ENCODE data around the gene GMDS. TPM values are rescaled to one million over a fixed set of nuclear protein-coding genes. Genes with fewer than 3 reads are reported as not detected.
A peak's percentile ranks its signal among the peaks of the same experiment; 100 is the strongest.

The GMDS gene
- total and polyA plus RNA-seq, 2 of the 13 experiments (the other 11 are each of a cell fraction or from before 2014, with no cell fraction given) = 64.4 to 112 TPM

DNA sequence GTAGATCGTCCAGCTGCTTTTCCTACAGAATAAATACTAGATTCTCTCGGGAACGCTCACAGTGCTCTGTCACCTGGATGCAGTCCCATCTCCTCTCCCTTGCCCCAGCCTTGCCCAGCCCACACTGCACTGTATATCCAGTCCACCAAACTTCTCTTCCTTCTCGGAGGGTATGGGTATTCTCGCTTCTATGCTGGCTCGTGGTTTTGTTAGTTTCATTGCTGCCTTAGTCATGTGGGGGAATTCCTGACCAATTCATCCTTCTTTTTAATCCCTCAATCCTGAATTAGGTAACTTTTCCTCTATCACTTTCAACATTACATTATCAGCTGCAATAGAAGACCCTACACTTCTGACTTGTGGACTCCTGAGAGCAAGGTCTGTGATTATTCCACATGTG lies 252.4 kb downstream of the GMDS start:
- DNase-seq (ENCODE audit: low spot score) (no peak), FAIRE-seq (no peak), ATAC-seq (no peak)
- H3K27me3 ChIP-seq (ENCODE audit: control insufficient read depth in 1 of 2, insufficient read depth in 2 of 2, low read length in 2 of 2) = no peaks in the 10 kb centered on the region
- H2AFZ ChIP-seq (ENCODE audit: low read length) = no peak overlapping the region
- H3K4me3 ChIP-seq (replicated peaks in 1 of 3; ENCODE audit: insufficient read depth in 1 of 3, low read depth in 2 of 3, low read length in 3 of 3) = no peak overlapping the region
- peaks cover 0 to 10% of the 10 kb centered on the region in 2 experiments; a peak in 1 of 5 replicates for H3K36me3 ChIP-seq (replicated peaks in 1 of 2; ENCODE audit: control insufficient read depth in 1 of 2, insufficient read depth in 2 of 2, low read length in 2 of 2)
- no peak overlapping the region for H3K27ac ChIP-seq (ENCODE audit: extremely low read length, insufficient read depth, low read length)
- TF ChIP-seq, protein P1, sequence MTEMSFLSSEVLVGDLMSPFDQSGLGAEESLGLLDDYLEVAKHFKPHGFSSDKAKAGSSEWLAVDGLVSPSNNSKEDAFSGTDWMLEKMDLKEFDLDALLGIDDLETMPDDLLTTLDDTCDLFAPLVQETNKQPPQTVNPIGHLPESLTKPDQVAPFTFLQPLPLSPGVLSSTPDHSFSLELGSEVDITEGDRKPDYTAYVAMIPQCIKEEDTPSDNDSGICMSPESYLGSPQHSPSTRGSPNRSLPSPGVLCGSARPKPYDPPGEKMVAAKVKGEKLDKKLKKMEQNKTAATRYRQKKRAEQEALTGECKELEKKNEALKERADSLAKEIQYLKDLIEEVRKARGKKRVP (CRISPR knock-in tag; IDR thresholded peaks at IDR 0.05) = no peak
- peak; percentile 69 for TF ChIP-seq RBM22 (optimal IDR thresholded peaks at IDR 0.05; ENCODE audit: low read length)
- TF ChIP-seq ZNF441 (CRISPR knock-in tag; IDR thresholded peaks at IDR 0.05; ENCODE audit: borderline replicate concordance) = no peak
- 98% methylated on average over 6 of the region's 6 CpGs for WGBS (ENCODE audit: low lambda C conversion rate)
- H3K79me2 ChIP-seq (ENCODE audit: insufficient read depth, low read length) = no peaks in the 10 kb centered on the region
- H4K20me1 ChIP-seq (ENCODE audit: insufficient read depth, low read length) = peaks cover 4% of the 10 kb centered on the region; the same call in 1 of the 2 replicates
- H3K9ac ChIP-seq (ENCODE audit: insufficient read depth, low read depth, low read length) = no peak overlapping the region
- no TSS peak for BruUV-seq (replicated peaks)
- no peaks in the 10 kb centered on the region for H3K9me3 ChIP-seq (ENCODE audit: low read length)
- H3K4me1 ChIP-seq (ENCODE audit: insufficient read depth, low read length) = peaks cover 12% of the 10 kb centered on the region
- ChIA-PET POLR2A (no interaction called here), CTCF (ENCODE audit: low intra/inter-chr PET ratio, low total read pairs) (no interaction called here)
- in situ Hi-C loops (cut with HindIII; ENCODE audit: extremely low pct_ligation_motif_present, low pct_unique_long_range_greater_than_20kb) (no loop called here), intact Hi-C loops (cut with micrococcal nuclease; ENCODE audit: unreplicated experiment) (no loop called here)
- no peak overlapping the region for H3K4me2 ChIP-seq (ENCODE audit: low read depth, low read length)

DNA sequence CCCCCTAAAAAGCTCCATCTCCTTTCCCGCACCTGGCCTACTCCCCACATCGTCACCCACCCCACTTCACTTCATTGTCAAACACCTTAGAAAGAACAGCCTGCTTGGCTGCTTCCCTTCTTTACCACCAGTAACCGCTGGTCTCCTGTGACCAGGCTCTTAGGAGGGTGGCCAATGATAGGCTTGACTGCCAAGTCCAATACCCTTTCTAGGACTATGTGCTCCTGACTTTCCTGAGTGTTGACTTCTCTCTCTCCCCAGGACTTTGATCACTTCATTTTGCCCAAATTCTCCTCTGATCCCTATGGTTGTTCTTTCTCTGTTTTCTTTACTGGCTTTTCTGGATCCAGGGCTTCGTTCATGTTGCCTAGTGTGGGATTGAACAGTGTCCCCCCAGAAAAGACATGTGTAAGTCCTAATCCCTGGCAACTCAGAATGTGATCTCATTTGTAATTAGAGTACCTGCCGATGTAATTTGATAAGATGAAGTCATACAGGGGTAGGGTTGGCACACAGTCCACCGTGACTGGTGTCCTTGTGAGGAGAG lies 254.0 kb downstream of the GMDS start:
- no peak overlapping the region for H2AFZ ChIP-seq (ENCODE audit: low read length)
- no peaks in the 10 kb centered on the region for H3K79me2 ChIP-seq (ENCODE audit: insufficient read depth, low read length)
- WGBS (ENCODE audit: low lambda C conversion rate) = 96% methylated on average over 6 of the region's 6 CpGs
- in situ Hi-C loops (cut with HindIII; ENCODE audit: extremely low pct_ligation_motif_present, low pct_unique_long_range_greater_than_20kb) (no loop called here), intact Hi-C loops (cut with micrococcal nuclease; ENCODE audit: unreplicated experiment) (no loop called here)
- ATAC-seq (peak; percentile 13; the same call in 1 of the 3 replicates), FAIRE-seq (no peak), DNase-seq (ENCODE audit: low spot score) (no peak)
- no peak overlapping the region for H3K4me3 ChIP-seq (replicated peaks in 1 of 3; ENCODE audit: insufficient read depth in 1 of 3, low read depth in 2 of 3, low read length in 3 of 3)
- peaks cover 0 to 10% of the 10 kb centered on the region in 2 experiments; a peak in 1 of 5 replicates for H3K36me3 ChIP-seq (replicated peaks in 1 of 2; ENCODE audit: control insufficient read depth in 1 of 2, insufficient read depth in 2 of 2, low read length in 2 of 2)
- no peak for TF ChIP-seq ZNF256 (CRISPR knock-in tag; conservative IDR thresholded peaks at IDR 0.05)
- no peak for TF ChIP-seq TSC22D2 (CRISPR knock-in tag; IDR thresholded peaks at IDR 0.05; ENCODE audit: borderline replicate concordance)
- no peak for TF ChIP-seq BHLHE40 (IDR thresholded peaks at IDR 0.05; ENCODE audit: low read length)
- peak; percentile 52 for TF ChIP-seq RBM22 (optimal IDR thresholded peaks at IDR 0.05; ENCODE audit: low read length)
- TF ChIP-seq ZFYVE20 (CRISPR knock-in tag; IDR thresholded peaks at IDR 0.05; ENCODE audit: borderline replicate concordance, low read depth) = no peak
- TF ChIP-seq ZNF816 (CRISPR knock-in tag; IDR thresholded peaks at IDR 0.05; ENCODE audit: borderline replicate concordance) = no peak
- no peak overlapping the region for H3K27ac ChIP-seq (ENCODE audit: extremely low read length, insufficient read depth, low read length)
- no peak overlapping the region for H3K9ac ChIP-seq (ENCODE audit: insufficient read depth, low read depth, low read length)
- no peak overlapping the region for H3K4me2 ChIP-seq (ENCODE audit: low read depth, low read length)
- H3K27me3 ChIP-seq (ENCODE audit: control insufficient read depth in 1 of 2, insufficient read depth in 2 of 2, low read length in 2 of 2) = no peaks in the 10 kb centered on the region
- H3K9me3 ChIP-seq (ENCODE audit: low read length) = no peaks in the 10 kb centered on the region
- ChIA-PET POLR2A (no interaction called here), CTCF (ENCODE audit: low intra/inter-chr PET ratio, low total read pairs) (no interaction called here)
- peaks cover 12% of the 10 kb centered on the region for H3K4me1 ChIP-seq (ENCODE audit: insufficient read depth, low read length)
- peaks cover 4% of the 10 kb centered on the region; the same call in 1 of the 2 replicates for H4K20me1 ChIP-seq (ENCODE audit: insufficient read depth, low read length)
- BruUV-seq (replicated peaks) = no TSS peak
